Measurements from ENCODE around the gene ZFPL1. TPM values are rescaled to one million over a fixed set of nuclear protein-coding genes. Genes with fewer than 3 reads are reported as not detected.

ZFPL1 gene
- polyA plus RNA-seq, 4 donors = 26.2 to 36.5 (median 31.0) TPM

GRCh38 chr11:65059959-65060824 lies 23.8 kb upstream of the ZFPL1 start:
- no peak for DNase-seq (ENCODE audit: low read depth in 4 of 4, low spot score in 3 of 4)

GRCh38 chr11:65060913-65061408 lies 23.1 kb upstream of the ZFPL1 start:
- DNase-seq (ENCODE audit: low read depth in 4 of 4, low spot score in 3 of 4) = no peak

- no peak for DNase-seq (ENCODE audit: low read depth in 4 of 4, low spot score in 3 of 4)
These were observed 20.5 kb upstream of the ZFPL1 start for GRCh38 chr11:65063532-65063931.

GRCh38 chr11:65064847-65065240 lies 19.2 kb upstream of the ZFPL1 start:
- no peak for DNase-seq (ENCODE audit: low read depth in 4 of 4, low spot score in 3 of 4)

- DNase-seq (ENCODE audit: low read depth in 4 of 4, low spot score in 3 of 4) = no peak
These were observed 18.2 kb upstream of the ZFPL1 start for GRCh38 chr11:65065851-65066250.

GRCh38 chr11:65066315-65066714 lies 17.7 kb upstream of the ZFPL1 start:
- no peak for DNase-seq (ENCODE audit: low read depth in 4 of 4, low spot score in 3 of 4)

GRCh38 chr11:65066805-65067291 lies 17.2 kb upstream of the ZFPL1 start:
- DNase-seq (ENCODE audit: low read depth in 4 of 4, low spot score in 3 of 4) = no peak

GRCh38 chr11:65067446-65067845 lies 16.6 kb upstream of the ZFPL1 start:
- DNase-seq (ENCODE audit: low read depth in 4 of 4, low spot score in 3 of 4) = no peak

- no peak for DNase-seq (ENCODE audit: low read depth in 4 of 4, low spot score in 3 of 4)
These were observed 14.8 kb upstream of the ZFPL1 start for GRCh38 chr11:65069217-65069616.

- DNase-seq (ENCODE audit: low read depth in 4 of 4, low spot score in 3 of 4) = no peak
These were observed 12.0 kb upstream of the ZFPL1 start for GRCh38 chr11:65071907-65072630.

GRCh38 chr11:65072631-65072966 lies 11.4 kb upstream of the ZFPL1 start:
- DNase-seq (ENCODE audit: low read depth in 4 of 4, low spot score in 3 of 4) = no peak

- DNase-seq (ENCODE audit: low read depth in 4 of 4, low spot score in 3 of 4) = no peak
These were observed 6.6 kb upstream of the ZFPL1 start for GRCh38 chr11:65077451-65077850.

GRCh38 chr11:65078151-65078550 lies 5.9 kb upstream of the ZFPL1 start:
- no peak for DNase-seq (ENCODE audit: low read depth in 4 of 4, low spot score in 3 of 4)

GRCh38 chr11:65078786-65079342 lies 5.2 kb upstream of the ZFPL1 start:
- no peak for DNase-seq (ENCODE audit: low read depth in 4 of 4, low spot score in 3 of 4)

GRCh38 chr11:65083134-65083833 lies 738 bp upstream of the ZFPL1 start:
- DNase-seq (ENCODE audit: low read depth in 4 of 4, low spot score in 3 of 4) = no peak

GRCh38 chr11:65084598-65085375 lies 765 bp downstream of the ZFPL1 start:
- no peak for DNase-seq (ENCODE audit: low read depth in 4 of 4, low spot score in 3 of 4)

- DNase-seq (ENCODE audit: low read depth in 4 of 4, low spot score in 3 of 4) = no peak
These were observed 1.4 kb downstream of the ZFPL1 start for GRCh38 chr11:65085446-65085845.

GRCh38 chr11:65086809-65087208 lies 2.8 kb downstream of the ZFPL1 start:
- no peak for DNase-seq (ENCODE audit: low read depth in 4 of 4, low spot score in 3 of 4)

- DNase-seq (ENCODE audit: low read depth in 4 of 4, low spot score in 3 of 4) = no peak
These were observed 3.2 kb downstream of the ZFPL1 start for GRCh38 chr11:65087216-65087615.

GRCh38 chr11:65087827-65088226 lies 3.8 kb downstream of the ZFPL1 start:
- no peak for DNase-seq (ENCODE audit: low read depth in 4 of 4, low spot score in 3 of 4)
